WTC11 (cell line): ENCODE measurements around the gene XPNPEP3. TPM values are rescaled to one million over a fixed set of nuclear protein-coding genes. Genes with fewer than 3 reads are reported as not detected.

Experiments used
- ATAC-seq: fragments of 200-7000 bp; cut with Tn5 transposase; 2 replicates; pipeline ENCODE4 v1.10.0; 2021; ENCODE audit warnings: mild to moderate bottlenecking, moderate library complexity
- CTCF ChIA-PET: fragments of 300-600 bp; sonication (Branson Sonifier 250); formaldehyde crosslinking; loops from one replicate; lab custom pipeline; 2021; ENCODE audit warnings: antibody characterized with exemption; lab: Charles Lee
- POLR2A ChIA-PET: fragments of 350-600 bp; sonication (Branson Sonifier 250); formaldehyde crosslinking; loops from one replicate; lab custom pipeline; 2021; ENCODE audit warnings: antibody characterized with exemption; lab: Charles Lee
- DNase-seq: peaks from one replicate; pipeline ENCODE4 v3.0.0; 2021; ENCODE audit warnings: low spot score
- H3K27ac Mint-ChIP-seq: 2 replicates; pipeline ENCODE4 v1.8.0; 2021; ENCODE audit warnings: mixed read lengths
- H3K27me3 Mint-ChIP-seq: 2 replicates; pipeline ENCODE4 v1.8.0; 2021; ENCODE audit warnings: low read depth, mild to moderate bottlenecking, moderate library complexity, mixed read lengths
- H3K36me3 Mint-ChIP-seq: 2 replicates; pipeline ENCODE4 v1.8.0; 2021; ENCODE audit warnings: mixed read lengths
- H3K4me1 Mint-ChIP-seq: 2 replicates; pipeline ENCODE4 v1.8.0; 2022; ENCODE audit warnings: mixed read lengths
- H3K4me3 Mint-ChIP-seq: 2 replicates; pipeline ENCODE4 v1.8.0; 2021; ENCODE audit warnings: mild to moderate bottlenecking, moderate library complexity, mixed read lengths
- H3K9me3 Mint-ChIP-seq: 2 replicates; pipeline ENCODE4 v1.8.0; 2021; ENCODE audit warnings: mixed read lengths
- ATF3 ChIP-seq: sonication (generic); formaldehyde crosslinking; conservative IDR thresholded peaks from 2 replicates; pipeline ENCODE4 v1.8.1; 2022; ENCODE audit warnings: mild to moderate bottlenecking, missing genetic modification reagents
- ATF6 ChIP-seq: sonication (generic); formaldehyde crosslinking; IDR thresholded peaks from 2 replicates; pipeline ENCODE4 v1.8.1; 2023; ENCODE audit warnings: mild to moderate bottlenecking, missing genetic modification reagents
- CBFB ChIP-seq: sonication (generic); formaldehyde crosslinking; IDR thresholded peaks from 2 replicates; pipeline ENCODE4 v1.8.1; 2022; ENCODE audit warnings: mild to moderate bottlenecking, low read depth, missing genetic modification reagents
- CREB1 ChIP-seq: sonication (generic); formaldehyde crosslinking; IDR thresholded peaks from 2 replicates; pipeline ENCODE4 v1.8.0; 2023; ENCODE audit warnings: mild to moderate bottlenecking, missing genetic modification reagents
- EMX1 ChIP-seq: fragments of 250-450 bp; sonication (Bioruptor Pico); IDR thresholded peaks from 2 replicates; pipeline ENCODE4 v1.8.0; 2021; ENCODE audit warnings: mild to moderate bottlenecking
- FOXJ3 ChIP-seq: sonication (generic); formaldehyde crosslinking; IDR thresholded peaks from 2 replicates; pipeline ENCODE4 v1.9.0; 2021; ENCODE audit warnings: missing genetic modification reagents, mild to moderate bottlenecking, borderline replicate concordance
- HMGXB4 ChIP-seq: sonication (generic); formaldehyde crosslinking; IDR thresholded peaks from 2 replicates; pipeline ENCODE4 v1.8.1; 2023; ENCODE audit warnings: mild to moderate bottlenecking, moderate library complexity, missing genetic modification reagents
- NFYB ChIP-seq: sonication (generic); formaldehyde crosslinking; conservative IDR thresholded peaks from 2 replicates; pipeline ENCODE4 v1.8.0; 2022; ENCODE audit warnings: low read depth, missing genetic modification reagents
- PREB ChIP-seq: sonication (generic); formaldehyde crosslinking; IDR thresholded peaks from 2 replicates; pipeline ENCODE4 v1.8.1; 2022; ENCODE audit warnings: mild to moderate bottlenecking, missing genetic modification reagents, moderate library complexity, borderline replicate concordance
- TEAD1 ChIP-seq: sonication (generic); formaldehyde crosslinking; IDR thresholded peaks from 2 replicates; pipeline ENCODE4 v1.8.0; 2022; ENCODE audit warnings: mild to moderate bottlenecking, missing genetic modification reagents
- USF2 ChIP-seq: sonication (generic); formaldehyde crosslinking; IDR thresholded peaks from 2 replicates; pipeline ENCODE4 v1.8.1; 2023; ENCODE audit warnings: mild to moderate bottlenecking, missing genetic modification reagents, moderate library complexity
- ZNF317 ChIP-seq: sonication (generic); formaldehyde crosslinking; IDR thresholded peaks from 2 replicates; pipeline ENCODE4 v1.8.1; 2023; ENCODE audit warnings: low read depth, mild to moderate bottlenecking, moderate library complexity, missing genetic modification reagents, borderline replicate concordance
- ZNF416 ChIP-seq: fragments of 250-450 bp; sonication (Bioruptor Pico); IDR thresholded peaks from 2 replicates; pipeline ENCODE4 v1.9.0; 2021; ENCODE audit warnings: mild to moderate bottlenecking, inconsistent platforms
- ZNF423 ChIP-seq: fragments of 250-450 bp; sonication (Bioruptor Pico); IDR thresholded peaks from 2 replicates; pipeline ENCODE4 v2.1.2; 2022; ENCODE audit warnings: mild to moderate bottlenecking, moderate library complexity
- ZSCAN18 ChIP-seq: fragments of 250-450 bp; sonication (Bioruptor Pico); IDR thresholded peaks from 2 replicates; pipeline ENCODE4 v2.1.2; 2022; ENCODE audit warnings: mild to moderate bottlenecking, moderate library complexity
- total RNA-seq: library from RNA; stranded (reverse); gene quantifications from 3 replicates; pipeline ENCODE4 v1.2.3, GENCODE V29; 2021

XPNPEP3 gene
- total RNA-seq, 1 experiment from 2014 or later = 28.2 TPM

- no peaks in the 10 kb centered on the region for H3K9me3 Mint-ChIP-seq
- no peaks in the 10 kb centered on the region for H3K4me1 Mint-ChIP-seq
- no peaks in the 10 kb centered on the region for H3K27me3 Mint-ChIP-seq
- TF ChIP-seq ZNF416 (CRISPR knock-in tag) (no peak), NFYB (no peak), CBFB (CRISPR knock-in tag) (no peak), ZNF317 (no peak), HMGXB4 (CRISPR knock-in tag) (no peak)
- ATAC-seq (no peak), DNase-seq (no peak)
- no peak overlapping the region for H3K27ac Mint-ChIP-seq
- POLR2A ChIA-PET = interaction anchor here (0.7 kb wide), 1 partner anchor 43 kb away, joined by 3 read pairs; no protein-coding TSS in a partner anchor
- no peak overlapping the region for H3K4me3 Mint-ChIP-seq
- peaks cover 58% of the 10 kb centered on the region for H3K36me3 Mint-ChIP-seq
- CTCF ChIA-PET = interaction anchor here (1.1 kb wide), 1 partner anchor 271 kb away, joined by 3 read pairs; no protein-coding TSS in a partner anchor
These were observed 109.2 kb downstream of the XPNPEP3 start for GRCh38 chr22:40965936-40966725.

- H3K9me3 Mint-ChIP-seq = no peaks in the 10 kb centered on the region
- TF ChIP-seq USF2 (CRISPR knock-in tag) (no peak), ATF3 (CRISPR knock-in tag) (no peak), ATF6 (no peak), NFYB (no peak), EMX1 (CRISPR knock-in tag) (no peak), TEAD1 (CRISPR knock-in tag) (no peak), ZNF423 (no peak), CREB1 (CRISPR knock-in tag) (no peak), FOXJ3 (CRISPR knock-in tag) (no peak), PREB (CRISPR knock-in tag) (no peak), ZSCAN18 (CRISPR knock-in tag) (no peak)
- no peak overlapping the region for H3K4me3 Mint-ChIP-seq
- ChIA-PET CTCF (interaction anchor here (1.1 kb wide), 1 partner anchor 271 kb away, joined by 3 read pairs; no protein-coding TSS in a partner anchor), POLR2A (no interaction called here)
- ATAC-seq (no peak), DNase-seq (no peak)
- no peaks in the 10 kb centered on the region for H3K4me1 Mint-ChIP-seq
- H3K36me3 Mint-ChIP-seq = peaks cover 58% of the 10 kb centered on the region
- H3K27me3 Mint-ChIP-seq = no peaks in the 10 kb centered on the region
- H3K27ac Mint-ChIP-seq = 0 out of 2 replicates have a peak overlapping the region, but pooled peaks have one; percentile 3
These were observed 109.8 kb downstream of the XPNPEP3 start for GRCh38 chr22:40966726-40967085.
